ENCODE data around the gene KY.
A peak's percentile ranks its signal among the peaks of the same experiment; 100 is the strongest.
"Not testable (repeated sequence)": the region's sequence is repeated elsewhere in the genome, so short reads cannot be mapped to it uniquely, and the experiment has no call there.

KY gene

DNA sequence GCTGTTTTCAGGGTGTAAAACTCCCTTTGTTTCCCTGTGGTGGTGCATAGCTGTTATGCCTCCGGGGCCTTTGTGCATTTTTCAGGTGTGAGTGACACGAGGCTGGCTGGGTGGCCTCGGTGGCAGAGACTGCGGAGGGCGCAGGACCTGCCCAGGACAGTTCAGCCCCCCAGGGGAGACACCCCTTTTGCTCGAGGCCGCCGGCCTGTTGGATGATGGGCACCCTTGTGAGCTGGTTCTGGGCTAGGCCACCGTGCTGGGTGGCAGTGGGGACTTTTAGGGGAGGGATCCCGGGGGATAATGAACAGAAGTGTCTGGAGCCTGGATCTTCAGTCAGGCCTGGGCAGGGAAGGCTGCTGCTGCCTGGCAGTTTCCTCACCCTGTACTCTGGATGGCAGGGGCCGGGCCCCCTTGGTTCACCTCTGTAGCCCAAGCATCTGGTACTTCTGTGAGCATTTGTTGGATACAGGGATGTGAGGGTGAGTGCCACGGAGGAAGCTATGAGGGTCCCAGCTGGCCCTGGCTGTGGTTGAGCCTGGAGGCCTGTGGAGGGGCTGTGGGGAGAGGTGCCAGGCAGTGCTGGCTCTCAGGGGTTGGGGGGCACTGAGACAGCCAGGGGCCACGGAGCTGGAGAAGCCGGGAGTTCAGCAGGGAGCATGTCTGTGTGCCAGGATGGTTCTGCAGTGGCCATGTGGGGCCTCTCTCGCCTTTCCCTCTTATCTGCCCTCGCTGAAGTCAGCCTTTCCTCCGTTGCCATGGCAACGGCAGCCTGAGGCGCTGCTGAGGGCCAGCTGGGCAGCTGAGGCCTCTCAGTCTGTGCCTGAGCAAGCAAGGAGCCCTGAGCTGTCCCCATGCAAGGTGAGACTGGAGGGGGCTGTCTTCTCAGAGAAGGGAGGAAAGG, 49.0 kb downstream of the KY start:
- peak; percentile 64 for DNase-seq (ENCODE audit: low spot score)

DNA sequence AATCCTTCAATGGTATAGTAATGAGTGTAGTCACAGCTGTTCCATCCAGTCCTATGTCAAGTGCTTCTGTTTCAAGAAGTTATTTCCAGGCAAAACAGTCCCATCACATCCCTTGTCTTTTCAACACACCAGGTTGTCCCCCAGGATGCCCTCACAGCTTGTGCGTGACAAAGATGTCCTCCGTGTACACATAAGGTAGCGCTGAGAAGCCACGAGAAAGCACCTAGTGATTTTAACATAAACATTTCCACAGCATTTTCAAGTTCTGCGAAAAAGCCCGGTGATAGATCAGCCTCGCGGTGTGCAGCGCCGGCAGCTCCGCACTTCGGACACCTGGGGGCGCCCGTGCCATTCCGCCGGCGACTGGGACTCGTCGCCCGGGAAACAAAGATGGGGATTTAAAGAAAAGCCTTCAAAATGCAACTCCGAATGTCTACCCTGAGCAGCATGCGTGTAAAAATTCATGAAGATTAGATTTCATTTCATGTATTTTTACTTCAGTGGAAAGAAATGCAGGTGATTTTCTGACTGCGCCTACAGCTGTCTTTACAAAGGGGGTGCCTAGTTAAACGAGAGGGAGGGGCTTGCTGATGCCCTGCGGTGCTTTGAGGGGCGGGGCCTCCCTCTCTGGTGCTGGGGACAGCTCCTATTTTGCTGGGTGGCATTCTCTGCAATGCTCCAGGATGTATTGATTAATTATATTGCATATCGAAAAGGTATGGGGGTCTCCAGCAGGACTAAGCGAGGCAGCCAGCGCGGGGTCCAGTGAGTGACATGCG, 49.9 kb downstream of the KY start:
- peak; percentile 57 for DNase-seq (ENCODE audit: low spot score)

- no peak for DNase-seq (ENCODE audit: low spot score)
These were observed 50.6 kb downstream of the KY start for GRCh38 chr3:134600206-134600605.

DNA sequence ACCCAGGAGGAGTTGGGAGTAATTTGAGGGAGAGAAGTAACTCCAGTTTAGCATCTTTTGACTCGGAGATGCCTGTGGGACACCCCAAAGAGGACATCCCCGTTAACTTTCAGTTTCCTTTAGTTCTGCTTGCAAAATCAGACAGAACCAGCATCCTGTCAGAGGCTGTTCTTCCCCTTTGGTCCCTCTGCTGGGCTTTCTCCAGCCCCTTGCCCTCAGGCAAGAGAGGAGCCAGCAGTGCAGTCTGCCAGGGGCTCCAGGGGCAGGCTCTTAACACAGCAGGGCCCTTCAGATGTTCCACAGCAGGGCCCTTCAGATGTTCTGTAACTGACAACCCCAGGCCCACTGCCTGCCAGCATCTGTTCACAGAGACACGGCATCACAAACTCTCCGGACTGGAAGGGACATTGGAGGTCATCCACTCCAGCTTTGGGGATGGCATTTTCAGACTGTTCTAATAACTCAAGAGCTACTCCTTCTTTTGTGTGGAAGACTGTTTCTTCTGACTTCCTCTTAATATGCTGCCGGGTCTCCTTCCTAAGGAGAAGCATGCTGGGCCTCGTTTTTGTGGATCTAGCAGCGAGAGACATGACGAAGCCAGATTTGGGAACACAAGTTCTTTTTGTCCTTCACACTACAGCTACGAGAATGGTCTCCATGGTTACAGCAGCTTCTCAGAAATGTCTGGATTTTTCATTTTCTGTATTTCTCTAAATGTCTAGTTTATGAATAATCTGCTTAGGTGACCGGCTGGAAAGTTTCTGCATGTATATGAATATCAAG, 51.9 kb downstream of the KY start:
- DNase-seq (ENCODE audit: low spot score) = no peak

- DNase-seq (ENCODE audit: low spot score) = no peak
These were observed 53.3 kb downstream of the KY start for GRCh38 chr3:134597390-134597970.

DNA sequence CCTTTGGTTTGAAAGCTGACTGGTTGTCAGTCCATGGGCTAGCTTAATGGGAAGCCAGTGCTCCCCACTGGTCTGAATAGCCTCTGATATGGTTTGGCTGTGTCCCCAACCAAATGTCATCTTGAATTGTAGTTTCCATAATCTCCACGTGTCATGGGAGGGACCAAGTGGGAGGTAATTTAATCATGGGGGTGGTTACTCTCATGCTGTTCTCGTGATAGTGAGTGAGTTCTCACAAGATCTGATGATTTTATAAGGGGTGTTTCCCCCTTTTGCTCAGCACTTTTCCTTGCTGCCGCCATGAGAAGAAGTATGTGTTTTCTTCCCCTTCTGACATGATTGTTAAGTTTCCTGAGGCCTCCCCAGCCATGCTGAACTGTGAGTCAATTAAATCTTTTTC, 55.8 kb downstream of the KY start:
- DNase-seq (ENCODE audit: low spot score) = not testable (repeated sequence)

GRCh38 chr3:134594331-134594741, 56.5 kb downstream of the KY start:
- no peak for DNase-seq (ENCODE audit: low spot score)

DNA sequence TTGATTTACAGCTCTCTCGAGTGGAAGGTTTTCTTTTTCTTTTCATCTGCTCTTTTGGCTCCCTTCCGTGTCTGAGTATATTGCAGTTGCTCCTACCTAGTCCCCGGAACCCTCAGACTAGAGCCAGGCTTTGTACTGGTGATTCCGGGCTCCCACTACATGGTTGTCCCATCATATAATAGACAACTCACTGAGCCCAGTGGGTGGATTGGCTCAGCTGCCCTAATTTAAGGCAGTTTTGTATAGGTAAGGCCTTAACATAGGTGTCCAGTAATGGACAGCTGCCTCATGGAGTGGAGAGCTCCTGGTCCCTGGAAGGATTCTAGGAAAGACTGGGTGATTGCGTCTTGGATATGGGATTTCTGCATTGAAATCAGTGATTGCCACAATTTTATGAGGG, 58.0 kb downstream of the KY start:
- DNase-seq (ENCODE audit: low spot score) = no peak

- no peak for DNase-seq (ENCODE audit: low spot score)
These were observed 60.1 kb downstream of the KY start for GRCh38 chr3:134590766-134591165.

- no peak for DNase-seq (ENCODE audit: low spot score)
These were observed 71.6 kb downstream of the KY start for GRCh38 chr3:134579141-134579665.

GRCh38 chr3:134576831-134577230, 74.0 kb downstream of the KY start:
- no peak for DNase-seq (ENCODE audit: low spot score)

DNA sequence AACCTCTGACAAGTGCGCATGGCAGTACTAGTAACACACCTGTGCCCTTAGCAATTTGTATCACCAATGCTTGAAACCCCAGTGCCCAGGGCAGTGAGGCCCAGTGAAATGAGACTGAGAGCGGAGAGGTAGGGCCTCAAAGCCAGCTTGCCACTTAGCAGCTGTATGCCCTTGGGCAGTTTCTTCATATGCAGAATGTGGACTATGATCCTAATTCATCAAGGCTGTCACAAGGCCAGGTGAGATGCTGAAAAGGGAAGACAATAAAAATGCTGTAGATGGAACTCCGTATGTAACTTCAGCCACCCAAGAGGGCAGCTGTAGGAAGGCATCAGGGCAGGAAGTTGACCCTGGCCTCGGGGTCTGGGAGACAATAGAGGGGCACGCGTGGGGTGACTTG, 74.4 kb downstream of the KY start:
- no peak for DNase-seq (ENCODE audit: low spot score)

DNA sequence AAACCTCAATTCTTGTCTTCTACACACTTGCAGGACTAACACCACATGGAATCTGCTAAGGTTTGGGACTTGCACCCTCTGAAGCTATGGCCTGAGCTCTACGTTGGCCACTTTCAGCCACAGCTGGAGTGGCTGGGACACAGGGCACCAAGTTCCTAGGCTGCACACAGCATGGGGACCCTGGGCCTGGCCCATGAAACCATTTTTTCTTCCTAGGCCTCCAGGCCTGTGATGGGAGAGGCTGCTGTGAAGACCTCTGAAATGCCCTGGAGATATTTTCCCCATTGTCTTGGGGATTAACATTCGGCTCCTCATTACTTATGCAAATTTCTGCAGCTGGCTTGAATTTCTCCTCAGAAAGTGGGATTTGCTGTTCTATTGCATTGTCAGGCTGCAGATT, 80.9 kb downstream of the KY start:
- DNase-seq (ENCODE audit: low spot score) = not testable (repeated sequence)

DNA sequence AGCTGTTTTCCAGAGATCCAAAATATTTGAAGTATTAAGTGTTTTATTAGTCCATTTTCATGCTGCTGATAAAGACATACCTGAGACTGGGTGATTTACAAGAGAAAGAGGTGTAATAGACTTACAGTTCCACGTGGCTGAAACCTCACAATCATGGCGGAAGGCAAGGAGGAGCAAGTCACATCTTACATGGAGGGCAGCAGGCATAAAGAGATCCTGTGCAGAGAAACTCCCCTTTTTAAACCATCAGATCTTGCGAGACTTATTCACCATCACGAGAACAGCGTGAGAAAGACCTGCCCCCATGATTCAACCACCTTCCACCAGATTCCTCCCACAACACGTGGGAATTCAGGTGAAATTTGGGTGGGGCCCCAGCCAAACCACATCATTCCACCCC, 82.0 kb downstream of the KY start:
- no peak for DNase-seq (ENCODE audit: low spot score)

DNA sequence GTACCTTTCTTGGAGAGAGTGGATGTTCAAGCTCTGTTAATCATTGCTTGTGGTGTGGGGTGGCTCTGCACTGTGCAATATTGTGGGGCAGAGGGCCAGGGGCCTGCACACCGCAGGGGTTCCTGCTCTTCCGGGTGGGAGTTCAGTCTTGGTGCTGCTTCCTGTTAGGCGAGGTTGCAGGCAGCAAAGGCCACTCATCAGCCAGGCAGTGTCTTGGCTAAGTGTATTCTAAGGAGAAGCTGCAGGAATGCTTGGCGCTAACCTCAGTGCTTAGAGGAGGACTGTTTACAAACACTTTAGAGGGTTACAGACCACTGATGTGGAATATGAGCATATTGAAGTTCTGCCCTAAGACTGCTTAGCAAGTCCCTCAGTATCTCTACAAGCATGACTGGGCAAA, 83.2 kb downstream of the KY start:
- DNase-seq (ENCODE audit: low spot score) = no peak

DNA sequence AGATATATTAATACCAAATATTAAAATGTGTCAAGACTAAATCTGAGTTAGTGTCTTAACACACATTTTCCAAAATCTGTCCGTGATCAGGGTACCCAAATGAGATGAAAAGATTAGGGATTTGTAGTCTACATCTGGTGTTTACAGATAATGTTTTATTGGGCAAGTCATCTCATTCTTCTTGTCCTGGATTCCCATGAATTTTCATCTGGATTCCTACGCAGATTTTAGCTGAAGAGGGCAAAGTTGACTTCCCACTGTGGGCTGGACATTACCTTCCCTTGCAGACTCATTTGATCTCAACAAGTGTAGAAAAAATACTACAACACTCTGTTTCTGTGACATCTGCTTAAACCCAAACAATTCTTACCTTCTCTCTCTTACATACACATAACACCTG, 85.8 kb downstream of the KY start:
- DNase-seq (ENCODE audit: low spot score) = no peak

GRCh38 chr3:134563601-134564000, 87.2 kb downstream of the KY start:
- DNase-seq (ENCODE audit: low spot score) = no peak

GRCh38 chr3:134562055-134562454, 88.8 kb downstream of the KY start:
- DNase-seq (ENCODE audit: low spot score) = no peak

DNA sequence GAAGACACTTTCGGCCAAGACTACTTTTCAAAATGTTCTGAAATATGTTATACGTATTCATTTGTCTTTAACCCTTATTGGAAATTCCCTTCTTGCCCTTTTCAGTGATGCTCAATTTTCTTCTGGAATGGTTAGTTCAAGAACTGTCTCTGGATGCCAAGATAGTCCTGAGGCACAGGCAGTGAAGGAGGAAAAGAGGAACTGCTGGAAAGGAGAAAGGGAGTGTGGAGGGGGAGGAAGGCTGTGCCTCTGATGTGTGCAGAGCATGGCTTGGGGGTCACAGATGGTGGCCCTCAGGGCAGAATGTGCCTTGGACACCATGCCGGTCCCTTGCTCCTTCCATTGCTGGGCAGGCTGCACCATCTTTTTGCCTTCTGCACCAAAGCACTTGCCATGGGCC, 91.2 kb downstream of the KY start:
- DNase-seq (ENCODE audit: low spot score) = no peak

All from globus pallidus (tissue), 1 donor.